HEK293 (cell line): ENCODE data around the gene SHISA9.

ENCODE experiments used
- CTCF ChIA-PET: fragments of 350-600 bp; formaldehyde crosslinking; extraction: SDS; loops from one replicate; lab custom pipeline; 2021; ENCODE audit warnings: antibody characterized with exemption; lab: Yijun Ruan, JAX
- POLR2A ChIA-PET: fragments of 300-600 bp; formaldehyde crosslinking; extraction: SDS; loops from one replicate; lab custom pipeline; 2020; ENCODE audit warnings: antibody characterized with exemption, inconsistent platforms; lab: Yijun Ruan, JAX
- H3K27ac ChIP-seq: fragments of 200-500 bp; sonication (Bioruptor generic); 2 replicates; pipeline ENCODE4 v1.5.1; 2014; ENCODE audit warnings: low read depth, low read length, control low read depth, inconsistent platforms; ENCODE audit errors: extremely low read depth
- H3K36me3 ChIP-seq, 2 experiments: fragments of 200-500 bp in 1 of 2; sonication (Bioruptor generic) in 1 of 2; 1 replicate in 1 of 2; 2 replicates in 1 of 2; pipeline ENCODE4 v1.5.1; 2014 to 2017; ENCODE audit warnings: inconsistent platforms in 2 of 2, low read length in 2 of 2; ENCODE audit not compliant: control insufficient read depth in 2 of 2, insufficient read depth in 1 of 2
- H3K4me1 ChIP-seq: fragments of 200-500 bp; sonication (Bioruptor generic); 2 replicates; pipeline ENCODE4 v1.5.1; 2014; ENCODE audit warnings: mild to moderate bottlenecking, low read length, inconsistent platforms; ENCODE audit not compliant: control insufficient read depth, insufficient read depth
- H3K4me3 ChIP-seq: 2 replicates; pipeline ENCODE4 v1.5.1; 2011; ENCODE audit warnings: low read depth, mild to moderate bottlenecking, control low read depth, low read length, moderate library complexity
- H3K9me3 ChIP-seq: fragments of 200-500 bp; sonication (Bioruptor generic); 2 replicates; pipeline ENCODE4 v1.5.1; 2014; ENCODE audit warnings: low read depth, low read length, inconsistent platforms; ENCODE audit not compliant: control insufficient read depth, insufficient read depth
- BCL11B ChIP-seq: fragments of 450-650 bp; formaldehyde crosslinking; IDR thresholded peaks from 2 replicates; pipeline ENCODE4 v1.5.1; 2016; ENCODE audit warnings: low read depth, missing biosample characterization, missing genetic modification characterization
- GLI4 ChIP-seq: fragments of 450-650 bp; formaldehyde crosslinking; IDR thresholded peaks from 2 replicates; pipeline ENCODE4 v1.5.1; 2016; ENCODE audit warnings: missing biosample characterization, missing genetic modification characterization
- GLIS2 ChIP-seq: fragments of 450-650 bp; formaldehyde crosslinking; IDR thresholded peaks from 2 replicates; pipeline ENCODE4 v1.5.1; 2016; ENCODE audit warnings: missing biosample characterization, missing genetic modification characterization
- KLF1 ChIP-seq: fragments of 450-650 bp; formaldehyde crosslinking; IDR thresholded peaks from 2 replicates; pipeline ENCODE4 v1.5.1; 2016; ENCODE audit warnings: missing biosample characterization, missing genetic modification characterization
- KLF9 ChIP-seq: fragments of 450-650 bp; formaldehyde crosslinking; IDR thresholded peaks from 2 replicates; pipeline ENCODE4 v1.5.1; 2016; ENCODE audit warnings: missing biosample characterization, missing genetic modification characterization, low read depth
- SALL2 ChIP-seq: fragments of 450-650 bp; formaldehyde crosslinking; IDR thresholded peaks from 2 replicates; pipeline ENCODE4 v1.5.0; 2017; ENCODE audit warnings: missing biosample characterization, mild to moderate bottlenecking, missing genetic modification characterization, borderline replicate concordance
- SP2 ChIP-seq: fragments of 450-650 bp; formaldehyde crosslinking; IDR thresholded peaks from 2 replicates; pipeline ENCODE4 v1.5.1; 2016; ENCODE audit warnings: missing biosample characterization, missing genetic modification characterization
- YY1 ChIP-seq: fragments of 450-650 bp; formaldehyde crosslinking; IDR thresholded peaks from 2 replicates; pipeline ENCODE4 v1.5.1; 2018; ENCODE audit warnings: missing biosample characterization, missing genetic modification characterization
- ZBTB17 ChIP-seq: fragments of 450-650 bp; formaldehyde crosslinking; IDR thresholded peaks from 2 replicates; pipeline ENCODE4 v1.5.1; 2016; ENCODE audit warnings: missing biosample characterization, missing genetic modification characterization
- ZBTB20 ChIP-seq: fragments of 450-650 bp; formaldehyde crosslinking; IDR thresholded peaks from 2 replicates; pipeline ENCODE4 v1.5.1; 2016; ENCODE audit warnings: missing biosample characterization, missing genetic modification characterization
- ZBTB48 ChIP-seq: fragments of 450-650 bp; formaldehyde crosslinking; IDR thresholded peaks from 2 replicates; pipeline ENCODE4 v1.5.1; 2016; ENCODE audit warnings: missing biosample characterization, missing genetic modification characterization
- ZFP37 ChIP-seq: fragments of 450-650 bp; formaldehyde crosslinking; IDR thresholded peaks from 2 replicates; pipeline ENCODE4 v1.5.1; 2016; ENCODE audit warnings: missing biosample characterization, missing genetic modification characterization
- ZNF114 ChIP-seq: fragments of 450-650 bp; formaldehyde crosslinking; IDR thresholded peaks from 2 replicates; pipeline ENCODE4 v1.5.0; 2017; ENCODE audit warnings: missing biosample characterization, missing genetic modification characterization
- ZNF138 ChIP-seq: fragments of 450-650 bp; formaldehyde crosslinking; IDR thresholded peaks from 2 replicates; pipeline ENCODE4 v1.5.1; 2016; ENCODE audit warnings: missing biosample characterization, missing genetic modification characterization, borderline replicate concordance
- ZNF157 ChIP-seq: fragments of 450-650 bp; formaldehyde crosslinking; IDR thresholded peaks from 2 replicates; pipeline ENCODE4 v1.5.1; 2016; ENCODE audit warnings: missing biosample characterization, missing genetic modification characterization
- ZNF239 ChIP-seq: fragments of 450-650 bp; formaldehyde crosslinking; IDR thresholded peaks from 2 replicates; pipeline ENCODE4 v1.5.1; 2016; ENCODE audit warnings: missing biosample characterization, missing genetic modification characterization
- ZNF302 ChIP-seq: fragments of 450-650 bp; formaldehyde crosslinking; IDR thresholded peaks from 2 replicates; pipeline ENCODE4 v1.5.1; 2016; ENCODE audit warnings: missing biosample characterization, missing genetic modification characterization, low read depth
- ZNF350 ChIP-seq: fragments of 450-650 bp; formaldehyde crosslinking; IDR thresholded peaks from 2 replicates; pipeline ENCODE4 v1.5.0; 2017; ENCODE audit warnings: missing biosample characterization, mild to moderate bottlenecking, missing genetic modification characterization
- ZNF394 ChIP-seq: fragments of 450-650 bp; formaldehyde crosslinking; IDR thresholded peaks from 2 replicates; pipeline ENCODE4 v1.5.1; 2016; ENCODE audit warnings: missing biosample characterization, missing genetic modification characterization, mild to moderate bottlenecking, moderate library complexity, borderline replicate concordance
- ZNF426 ChIP-seq: fragments of 450-650 bp; formaldehyde crosslinking; IDR thresholded peaks from 2 replicates; pipeline ENCODE4 v1.5.1; 2017; ENCODE audit warnings: missing biosample characterization, missing genetic modification characterization, mild to moderate bottlenecking, inconsistent platforms, moderate library complexity
- ZNF558 ChIP-seq: fragments of 450-650 bp; formaldehyde crosslinking; IDR thresholded peaks from 2 replicates; pipeline ENCODE4 v1.5.1; 2016; ENCODE audit warnings: missing biosample characterization, missing genetic modification characterization
- ZNF585B ChIP-seq: fragments of 450-650 bp; formaldehyde crosslinking; IDR thresholded peaks from 2 replicates; pipeline ENCODE4 v1.5.1; 2016; ENCODE audit warnings: missing biosample characterization, missing genetic modification characterization
- ZNF701 ChIP-seq: fragments of 450-650 bp; formaldehyde crosslinking; IDR thresholded peaks from 2 replicates; pipeline ENCODE4 v1.5.1; 2016; ENCODE audit warnings: missing biosample characterization, missing genetic modification characterization
- ZNF776 ChIP-seq: fragments of 450-650 bp; formaldehyde crosslinking; IDR thresholded peaks from 2 replicates; pipeline ENCODE4 v1.5.0; 2017; ENCODE audit warnings: missing biosample characterization, missing genetic modification characterization, borderline replicate concordance
- ZNF777 ChIP-seq: fragments of 450-650 bp; formaldehyde crosslinking; IDR thresholded peaks from 2 replicates; pipeline ENCODE4 v1.5.1; 2017; ENCODE audit warnings: missing biosample characterization, missing genetic modification characterization, borderline replicate concordance
- ZSCAN23 ChIP-seq: fragments of 450-650 bp; formaldehyde crosslinking; IDR thresholded peaks from 2 replicates; pipeline ENCODE4 v1.5.1; 2016; ENCODE audit warnings: missing biosample characterization, missing genetic modification characterization
- ZXDB ChIP-seq: fragments of 450-650 bp; formaldehyde crosslinking; IDR thresholded peaks from 2 replicates; pipeline ENCODE4 v1.5.1; 2016; ENCODE audit warnings: missing biosample characterization, missing genetic modification characterization
- TF ChIP-seq, protein P1 (sequence below): fragments of 450-650 bp; formaldehyde crosslinking; IDR thresholded peaks from 2 replicates; pipeline ENCODE4 v1.5.1; 2016; ENCODE audit warnings: missing biosample characterization, missing genetic modification characterization
- TF ChIP-seq, protein P2 (sequence below): IDR thresholded peaks from 2 replicates; pipeline ENCODE4 v1.6.1; 2011; ENCODE audit warnings: mild to moderate bottlenecking, low read depth, low read length, borderline replicate concordance
- TF ChIP-seq, protein P3 (sequence below): fragments of 450-650 bp; formaldehyde crosslinking; IDR thresholded peaks from 2 replicates; pipeline ENCODE4 v1.5.1; 2016; ENCODE audit warnings: missing biosample characterization, missing genetic modification characterization
- TF ChIP-seq, protein P4 (sequence below): fragments of 450-650 bp; formaldehyde crosslinking; IDR thresholded peaks from 2 replicates; pipeline ENCODE4 v1.5.1; 2016; ENCODE audit warnings: missing biosample characterization, missing genetic modification characterization

SHISA9 gene

DNA sequence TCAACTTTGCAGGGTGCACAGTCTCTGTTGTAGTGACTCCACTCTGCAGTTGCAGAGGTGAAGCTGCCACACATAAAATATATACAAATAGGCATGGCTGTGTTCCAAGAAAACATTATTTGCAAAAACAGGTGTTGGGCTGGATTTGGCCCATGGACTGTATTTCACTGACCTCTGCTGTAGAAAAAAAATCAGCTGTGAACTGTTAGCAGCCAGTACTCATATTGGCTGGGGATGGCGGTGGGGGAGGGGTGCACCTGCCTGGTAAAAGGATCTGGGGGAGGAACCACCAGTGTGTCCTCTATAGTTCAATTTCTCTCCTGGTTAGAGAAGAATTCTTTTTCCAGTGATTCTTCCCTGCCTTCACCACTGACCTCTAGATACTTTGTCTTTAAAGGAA, 50.0 kb downstream of the SHISA9 start:
- no peak overlapping the region for H3K27ac ChIP-seq
- H3K36me3 ChIP-seq = no peaks in the 10 kb centered on the region
- TF ChIP-seq ZNF701 (tag by site-specific recombination) = no peak
- TF ChIP-seq ZNF239 = no peak
- TF ChIP-seq ZBTB17 (tag by site-specific recombination) = no peak
- TF ChIP-seq ZBTB48 = no peak
- no peak for TF ChIP-seq ZNF776 (tag by site-specific recombination)
- TF ChIP-seq KLF1 (tag by site-specific recombination) = no peak
- no peak for TF ChIP-seq ZXDB (tag by site-specific recombination)
- TF ChIP-seq YY1 = no peak
- TF ChIP-seq ZNF585B = no peak
- CTCF ChIA-PET = no interaction called here
- H3K9me3 ChIP-seq = no peaks in the 10 kb centered on the region
- POLR2A ChIA-PET = no interaction called here
- no peak overlapping the region for H3K4me3 ChIP-seq
- H3K4me1 ChIP-seq = no peaks in the 10 kb centered on the region

DNA sequence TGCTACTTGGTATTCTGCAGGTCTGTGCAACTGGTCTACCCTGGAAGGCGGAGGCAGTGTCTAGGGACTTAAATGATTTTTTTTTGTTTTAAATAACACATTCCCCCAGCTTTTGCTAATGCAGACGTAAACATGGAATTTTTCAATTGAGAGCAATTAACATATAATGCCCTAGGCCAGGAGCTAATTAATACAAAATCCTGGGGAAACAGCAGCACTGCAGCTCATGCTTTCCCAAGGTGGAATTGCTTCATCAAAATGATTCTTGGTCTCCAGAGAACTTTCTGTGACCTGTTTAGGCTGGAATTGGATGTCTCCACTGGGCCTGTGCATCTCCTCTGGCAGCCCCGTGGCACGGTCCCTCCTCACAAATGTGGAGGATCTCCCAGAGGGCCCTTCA, 50.6 kb downstream of the SHISA9 start:
- ChIA-PET CTCF (no interaction called here), POLR2A (no interaction called here)
- TF ChIP-seq ZNF776 (tag by site-specific recombination) = no peak
- TF ChIP-seq, protein P1, sequence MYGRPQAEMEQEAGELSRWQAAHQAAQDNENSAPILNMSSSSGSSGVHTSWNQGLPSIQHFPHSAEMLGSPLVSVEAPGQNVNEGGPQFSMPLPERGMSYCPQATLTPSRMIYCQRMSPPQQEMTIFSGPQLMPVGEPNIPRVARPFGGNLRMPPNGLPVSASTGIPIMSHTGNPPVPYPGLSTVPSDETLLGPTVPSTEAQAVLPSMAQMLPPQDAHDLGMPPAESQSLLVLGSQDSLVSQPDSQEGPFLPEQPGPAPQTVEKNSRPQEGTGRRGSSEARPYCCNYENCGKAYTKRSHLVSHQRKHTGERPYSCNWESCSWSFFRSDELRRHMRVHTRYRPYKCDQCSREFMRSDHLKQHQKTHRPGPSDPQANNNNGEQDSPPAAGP = no peak
- TF ChIP-seq, protein P2, sequence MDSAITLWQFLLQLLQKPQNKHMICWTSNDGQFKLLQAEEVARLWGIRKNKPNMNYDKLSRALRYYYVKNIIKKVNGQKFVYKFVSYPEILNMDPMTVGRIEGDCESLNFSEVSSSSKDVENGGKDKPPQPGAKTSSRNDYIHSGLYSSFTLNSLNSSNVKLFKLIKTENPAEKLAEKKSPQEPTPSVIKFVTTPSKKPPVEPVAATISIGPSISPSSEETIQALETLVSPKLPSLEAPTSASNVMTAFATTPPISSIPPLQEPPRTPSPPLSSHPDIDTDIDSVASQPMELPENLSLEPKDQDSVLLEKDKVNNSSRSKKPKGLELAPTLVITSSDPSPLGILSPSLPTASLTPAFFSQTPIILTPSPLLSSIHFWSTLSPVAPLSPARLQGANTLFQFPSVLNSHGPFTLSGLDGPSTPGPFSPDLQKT = no peak
- TF ChIP-seq ZNF426 (tag by site-specific recombination) = no peak
- no peak for TF ChIP-seq SALL2 (tag by site-specific recombination)
- TF ChIP-seq SP2 (tag by site-specific recombination) = no peak
- TF ChIP-seq ZFP37 (tag by site-specific recombination) = no peak
- TF ChIP-seq ZNF302 (tag by site-specific recombination) = no peak
- Histone ChIP-seq H3K9me3 (no peaks in the 10 kb centered on the region), H3K4me3 (no peak overlapping the region), H3K36me3 (no peaks in the 10 kb centered on the region), H3K4me1 (no peaks in the 10 kb centered on the region), H3K27ac (no peak overlapping the region)

DNA sequence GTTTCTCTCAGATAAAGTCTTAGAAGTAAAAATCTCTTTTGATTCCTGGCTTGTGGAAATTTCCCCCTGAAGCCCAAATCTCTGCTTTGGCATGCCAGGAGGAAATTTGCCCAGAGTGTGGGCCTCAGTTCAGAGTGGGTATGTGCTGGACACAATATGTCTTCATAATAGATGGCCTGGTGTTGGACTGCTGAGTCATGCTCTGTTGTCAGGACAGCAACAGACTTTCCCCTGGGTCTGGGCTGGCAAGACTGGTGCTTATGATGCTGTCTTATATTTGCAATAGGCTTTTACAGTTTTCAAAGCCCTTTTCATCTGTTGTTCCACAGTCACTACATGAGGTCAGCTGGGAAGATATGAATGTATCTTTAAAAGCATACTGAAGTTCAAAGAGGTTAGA, 57.0 kb downstream of the SHISA9 start:
- Histone ChIP-seq H3K4me3 (no peak overlapping the region), H3K36me3 (no peaks in the 10 kb centered on the region), H3K27ac (no peak overlapping the region), H3K9me3 (no peaks in the 10 kb centered on the region), H3K4me1 (no peaks in the 10 kb centered on the region)
- CTCF ChIA-PET = no interaction called here
- POLR2A ChIA-PET = no interaction called here
- no peak for TF ChIP-seq ZNF114
- no peak for TF ChIP-seq ZNF777
- TF ChIP-seq, protein P3, sequence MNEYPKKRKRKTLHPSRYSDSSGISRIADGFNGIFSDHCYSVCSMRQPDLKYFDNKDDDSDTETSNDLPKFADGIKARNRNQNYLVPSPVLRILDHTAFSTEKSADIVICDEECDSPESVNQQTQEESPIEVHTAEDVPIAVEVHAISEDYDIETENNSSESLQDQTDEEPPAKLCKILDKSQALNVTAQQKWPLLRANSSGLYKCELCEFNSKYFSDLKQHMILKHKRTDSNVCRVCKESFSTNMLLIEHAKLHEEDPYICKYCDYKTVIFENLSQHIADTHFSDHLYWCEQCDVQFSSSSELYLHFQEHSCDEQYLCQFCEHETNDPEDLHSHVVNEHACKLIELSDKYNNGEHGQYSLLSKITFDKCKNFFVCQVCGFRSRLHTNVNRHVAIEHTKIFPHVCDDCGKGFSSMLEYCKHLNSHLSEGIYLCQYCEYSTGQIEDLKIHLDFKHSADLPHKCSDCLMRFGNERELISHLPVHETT (tag by site-specific recombination) = no peak
- TF ChIP-seq GLI4 = no peak
- TF ChIP-seq KLF9 (tag by site-specific recombination) = no peak
- no peak for TF ChIP-seq ZNF350 (tag by site-specific recombination)
- TF ChIP-seq, protein P4, sequence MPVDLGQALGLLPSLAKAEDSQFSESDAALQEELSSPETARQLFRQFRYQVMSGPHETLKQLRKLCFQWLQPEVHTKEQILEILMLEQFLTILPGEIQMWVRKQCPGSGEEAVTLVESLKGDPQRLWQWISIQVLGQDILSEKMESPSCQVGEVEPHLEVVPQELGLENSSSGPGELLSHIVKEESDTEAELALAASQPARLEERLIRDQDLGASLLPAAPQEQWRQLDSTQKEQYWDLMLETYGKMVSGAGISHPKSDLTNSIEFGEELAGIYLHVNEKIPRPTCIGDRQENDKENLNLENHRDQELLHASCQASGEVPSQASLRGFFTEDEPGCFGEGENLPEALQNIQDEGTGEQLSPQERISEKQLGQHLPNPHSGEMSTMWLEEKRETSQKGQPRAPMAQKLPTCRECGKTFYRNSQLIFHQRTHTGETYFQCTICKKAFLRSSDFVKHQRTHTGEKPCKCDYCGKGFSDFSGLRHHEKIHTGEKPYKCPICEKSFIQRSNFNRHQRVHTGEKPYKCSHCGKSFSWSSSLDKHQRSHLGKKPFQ (tag by site-specific recombination) = no peak
- no peak for TF ChIP-seq ZSCAN23 (tag by site-specific recombination)
- no peak for TF ChIP-seq ZNF138 (tag by site-specific recombination)
- no peak for TF ChIP-seq ZNF558 (tag by site-specific recombination)
- no peak for TF ChIP-seq ZNF394 (tag by site-specific recombination)
- no peak for TF ChIP-seq GLIS2
- TF ChIP-seq ZBTB20 (tag by site-specific recombination) = no peak
- no peak for TF ChIP-seq ZNF157 (tag by site-specific recombination)
- TF ChIP-seq BCL11B (tag by site-specific recombination) = no peak
